Cardiac muscle cell (in vitro differentiated cells and primary cell): ENCODE results near the gene NDST1. TPM values are rescaled to one million over a fixed set of nuclear protein-coding genes. Genes with fewer than 3 reads are reported as not detected.

Experiments used
- DNase-seq, 2 donors: peaks; one replicate each; pipeline versions ENCODE4 v3.0.0 to v3.0.0-alpha.2; 2010 to 2017; ENCODE audit warnings: low read depth in 1 of 2, low spot score in 1 of 2
- H3K27ac ChIP-seq: fragments of 200-600 bp; sonication (generic); 2 replicates; pipeline ENCODE4 v1.5.1; 2016
- H3K27me3 ChIP-seq: fragments of 200-600 bp; sonication (generic); 2 replicates; pipeline ENCODE4 v1.6.0; 2016; ENCODE audit warnings: control low read depth
- H3K36me3 ChIP-seq: fragments of 200-600 bp; sonication (generic); 2 replicates; pipeline ENCODE4 v1.5.1; 2016; ENCODE audit warnings: control low read depth
- H3K4me1 ChIP-seq: fragments of 200-600 bp; sonication (generic); 2 replicates; pipeline ENCODE4 v1.8.1; 2017; ENCODE audit warnings: low read depth, mild to moderate bottlenecking, mixed run types
- H3K4me3 ChIP-seq: fragments of 200-600 bp; sonication (generic); 2 replicates; pipeline ENCODE4 v1.5.1; 2016; ENCODE audit warnings: mild to moderate bottlenecking
- H3K9me3 ChIP-seq: fragments of 200-600 bp; sonication (generic); 2 replicates; pipeline ENCODE4 v1.5.1; 2017; ENCODE audit warnings: low read depth, mild to moderate bottlenecking, control low read depth
- CTCF ChIP-seq: IDR thresholded peaks from 2 replicates; pipeline ENCODE4 v1.5.1; 2012; ENCODE audit warnings: low read depth, mild to moderate bottlenecking, low read length
- polyA plus RNA-seq: library from polyadenylated mRNA; unstranded; fragments of >200 nt; fragmentation: Nextera tagmentation; extraction: Ambion mirVana; gene quantifications from 2 replicates; pipeline ENCODE4 v1.2.1, GENCODE V29; 2016
- total RNA-seq: library from RNA; depleted of rRNA; stranded (reverse); fragments of >200 nt; gene quantifications from 2 replicates; pipeline ENCODE4 v1.2.3, GENCODE V29; 2016

The NDST1 gene
- total and polyA plus RNA-seq, 2 experiments from 2014 or later, result 26.6 to 97.6 TPM

GRCh38 chr5:150531686-150532085, 23.8 kb downstream of the NDST1 start:
- Histone ChIP-seq H3K4me1 (peaks cover 7% of the 10 kb centered on the region), H3K27ac (no peak overlapping the region)

GRCh38 chr5:150532151-150532550, 24.2 kb downstream of the NDST1 start:
- no peaks in the 10 kb centered on the region for H3K27me3 ChIP-seq
- TF ChIP-seq CTCF, result no peak
- H3K36me3 ChIP-seq, result peaks cover 39% of the 10 kb centered on the region
- H3K4me1 ChIP-seq, result peaks cover 7% of the 10 kb centered on the region
- no peak for DNase-seq
- H3K27ac ChIP-seq, result no peak overlapping the region
- H3K4me3 ChIP-seq, result no peak overlapping the region
- no peaks in the 10 kb centered on the region for H3K9me3 ChIP-seq

More at GRCh38 chr5:150531686-150532085, 23.8 kb downstream of the NDST1 start:
- no peak overlapping the region for H3K4me3 ChIP-seq
- DNase-seq, result no peak
- H3K9me3 ChIP-seq, result no peaks in the 10 kb centered on the region
- TF ChIP-seq CTCF, result no peak
- H3K36me3 ChIP-seq, result peaks cover 35% of the 10 kb centered on the region
- no peaks in the 10 kb centered on the region for H3K27me3 ChIP-seq

GRCh38 chr5:150532996-150533395, 25.1 kb downstream of the NDST1 start:
- H3K9me3 ChIP-seq, result no peaks in the 10 kb centered on the region
- peaks cover 43% of the 10 kb centered on the region for H3K36me3 ChIP-seq
- no peak for TF ChIP-seq CTCF
- no peak overlapping the region for H3K27ac ChIP-seq
- no peaks in the 10 kb centered on the region for H3K27me3 ChIP-seq
- DNase-seq, result no peak
- H3K4me3 ChIP-seq, result no peak overlapping the region
- H3K4me1 ChIP-seq, result peaks cover 7% of the 10 kb centered on the region

GRCh38 chr5:150534811-150535210, 26.9 kb downstream of the NDST1 start:
- Histone ChIP-seq H3K27ac (no peak overlapping the region), H3K4me3 (no peak overlapping the region), H3K27me3 (no peaks in the 10 kb centered on the region), H3K36me3 (peaks cover 57% of the 10 kb centered on the region), H3K4me1 (peaks cover 3% of the 10 kb centered on the region), H3K9me3 (no peaks in the 10 kb centered on the region)
- TF ChIP-seq CTCF, result no peak
- DNase-seq, result no peak

- H3K27me3 ChIP-seq, result no peaks in the 10 kb centered on the region
- TF ChIP-seq CTCF, result no peak
- H3K4me3 ChIP-seq, result no peak overlapping the region
- H3K27ac ChIP-seq, result no peak overlapping the region
- no peaks in the 10 kb centered on the region for H3K9me3 ChIP-seq
- no peaks in the 10 kb centered on the region for H3K4me1 ChIP-seq
- peaks cover 65% of the 10 kb centered on the region for H3K36me3 ChIP-seq
- DNase-seq, result no peak
These were observed 27.7 kb downstream of the NDST1 start for GRCh38 chr5:150535611-150536010.
